Measurements from ENCODE around the gene MAPKAPK5. TPM values are rescaled to one million over a fixed set of nuclear protein-coding genes. Genes with fewer than 3 reads are reported as not detected.

The MAPKAPK5 gene
- total and polyA plus RNA-seq, 2 of the 13 experiments (the other 11 are each of a cell fraction or from before 2014, with no cell fraction given): 43.2 to 58.2 TPM

DNA sequence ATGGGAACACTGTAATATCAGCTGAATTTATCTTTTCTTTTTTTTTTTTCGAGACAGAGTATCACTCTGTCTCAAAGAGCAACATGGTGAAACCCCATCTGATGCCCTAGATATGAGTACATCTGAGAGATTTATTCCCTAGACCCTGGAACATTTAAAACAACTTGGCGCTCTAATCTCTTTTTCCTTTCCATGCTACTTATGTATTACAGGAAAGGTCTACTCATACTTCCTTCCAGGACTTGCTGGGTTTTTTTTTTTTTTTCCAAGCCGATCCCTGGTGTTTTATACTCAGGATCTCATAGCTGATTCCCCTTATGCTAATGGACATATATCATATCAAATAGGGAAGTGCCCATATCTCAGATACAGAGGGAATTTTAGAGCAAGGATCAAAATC is 83.1 kb downstream of the MAPKAPK5 start:
- H3K9me3 ChIP-seq (ENCODE audit: low read length): no peaks in the 10 kb centered on the region
- no peak for DNase-seq (ENCODE audit: low spot score)

GRCh38 chr12:111926631-111927030 is 84.6 kb downstream of the MAPKAPK5 start:
- TF ChIP-seq NFYB (CRISPR knock-in tag; IDR thresholded peaks at IDR 0.05): no peak
- TF ChIP-seq, protein P1, sequence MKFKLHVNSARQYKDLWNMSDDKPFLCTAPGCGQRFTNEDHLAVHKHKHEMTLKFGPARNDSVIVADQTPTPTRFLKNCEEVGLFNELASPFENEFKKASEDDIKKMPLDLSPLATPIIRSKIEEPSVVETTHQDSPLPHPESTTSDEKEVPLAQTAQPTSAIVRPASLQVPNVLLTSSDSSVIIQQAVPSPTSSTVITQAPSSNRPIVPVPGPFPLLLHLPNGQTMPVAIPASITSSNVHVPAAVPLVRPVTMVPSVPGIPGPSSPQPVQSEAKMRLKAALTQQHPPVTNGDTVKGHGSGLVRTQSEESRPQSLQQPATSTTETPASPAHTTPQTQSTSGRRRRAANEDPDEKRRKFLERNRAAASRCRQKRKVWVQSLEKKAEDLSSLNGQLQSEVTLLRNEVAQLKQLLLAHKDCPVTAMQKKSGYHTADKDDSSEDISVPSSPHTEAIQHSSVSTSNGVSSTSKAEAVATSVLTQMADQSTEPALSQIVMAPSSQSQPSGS (CRISPR knock-in tag; IDR thresholded peaks at IDR 0.05): no peak
- no peak for TF ChIP-seq SOX13 (IDR thresholded peaks at IDR 0.05)
- no peak for TF ChIP-seq SOX13 (CRISPR knock-in tag; conservative IDR thresholded peaks at IDR 0.05 in 1 of 2, IDR thresholded peaks at IDR 0.05 in 1 of 2)
- TF ChIP-seq ZNF501 (CRISPR knock-in tag; IDR thresholded peaks at IDR 0.05): no peak
- TF ChIP-seq ZNF619 (CRISPR knock-in tag; IDR thresholded peaks at IDR 0.05): no peak
- no peak overlapping the region for H3K4me3 ChIP-seq (replicated peaks in 1 of 3; ENCODE audit: insufficient read depth in 1 of 3, low read depth in 2 of 3, low read length in 3 of 3)
- in situ Hi-C loops (cut with HindIII; ENCODE audit: extremely low pct_ligation_motif_present, low pct_unique_long_range_greater_than_20kb): no loop called here
- H3K79me2 ChIP-seq (ENCODE audit: insufficient read depth, low read length): no peaks in the 10 kb centered on the region
- H3K4me2 ChIP-seq (ENCODE audit: low read depth, low read length): no peak overlapping the region
- ChIA-PET CTCF (ENCODE audit: low intra/inter-chr PET ratio, low total read pairs) (no interaction called here), POLR2A (no interaction called here)
- BruUV-seq (replicated peaks): no TSS peak
- H2AFZ ChIP-seq (ENCODE audit: low read length): no peak overlapping the region
- no peak overlapping the region for H3K9ac ChIP-seq (ENCODE audit: insufficient read depth, low read depth, low read length)
- H3K27ac ChIP-seq (ENCODE audit: extremely low read length, insufficient read depth, low read length): no peak overlapping the region
- H3K36me3 ChIP-seq (replicated peaks in 1 of 2; ENCODE audit: control insufficient read depth in 1 of 2, insufficient read depth in 2 of 2, low read length in 2 of 2): no peaks in the 10 kb centered on the region
- FAIRE-seq: no peak
- ATAC-seq: no peak
- H3K9me3 ChIP-seq (ENCODE audit: low read length): no peaks in the 10 kb centered on the region
- no peaks in the 10 kb centered on the region for H4K20me1 ChIP-seq (ENCODE audit: insufficient read depth, low read length)
- 98% methylated on average over 2 of the region's 2 CpGs for WGBS (ENCODE audit: low lambda C conversion rate)
- H3K4me1 ChIP-seq (ENCODE audit: insufficient read depth, low read length): no peaks in the 10 kb centered on the region
- DNase-seq (ENCODE audit: low spot score): no peak
- no peaks in the 10 kb centered on the region for H3K27me3 ChIP-seq (ENCODE audit: control insufficient read depth in 1 of 2, insufficient read depth in 2 of 2, low read length in 2 of 2)
- intact Hi-C loops (cut with micrococcal nuclease; ENCODE audit: unreplicated experiment): no loop called here

More for the DNA sequence above, 83.1 kb downstream of the MAPKAPK5 start:
- TF ChIP-seq, protein P2, sequence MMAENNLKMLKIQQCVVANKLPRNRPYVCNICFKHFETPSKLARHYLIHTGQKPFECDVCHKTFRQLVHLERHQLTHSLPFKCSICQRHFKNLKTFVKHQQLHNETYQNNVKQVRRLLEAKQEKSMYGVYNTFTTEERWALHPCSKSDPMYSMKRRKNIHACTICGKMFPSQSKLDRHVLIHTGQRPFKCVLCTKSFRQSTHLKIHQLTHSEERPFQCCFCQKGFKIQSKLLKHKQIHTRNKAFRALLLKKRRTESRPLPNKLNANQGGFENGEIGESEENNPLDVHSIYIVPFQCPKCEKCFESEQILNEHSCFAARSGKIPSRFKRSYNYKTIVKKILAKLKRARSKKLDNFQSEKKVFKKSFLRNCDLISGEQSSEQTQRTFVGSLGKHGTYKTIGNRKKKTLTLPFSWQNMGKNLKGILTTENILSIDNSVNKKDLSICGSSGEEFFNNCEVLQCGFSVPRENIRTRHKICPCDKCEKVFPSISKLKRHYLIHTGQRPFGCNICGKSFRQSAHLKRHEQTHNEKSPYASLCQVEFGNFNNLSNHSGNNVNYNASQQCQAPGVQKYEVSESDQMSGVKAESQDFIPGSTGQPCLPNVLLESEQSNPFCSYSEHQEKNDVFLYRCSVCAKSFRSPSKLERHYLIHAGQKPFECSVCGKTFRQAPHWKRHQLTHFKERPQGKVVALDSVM (CRISPR knock-in tag; IDR thresholded peaks at IDR 0.05): no peak
- TF ChIP-seq FOXP1 (IDR thresholded peaks at IDR 0.05): no peak
- no peak for TF ChIP-seq FOXP1 (CRISPR knock-in tag; IDR thresholded peaks at IDR 0.05)
- BruUV-seq (replicated peaks): no TSS peak
- intact Hi-C loops (cut with micrococcal nuclease; ENCODE audit: unreplicated experiment) (no loop called here), in situ Hi-C loops (cut with HindIII; ENCODE audit: extremely low pct_ligation_motif_present, low pct_unique_long_range_greater_than_20kb) (no loop called here)
- ChIA-PET POLR2A (no interaction called here), CTCF (ENCODE audit: low intra/inter-chr PET ratio, low total read pairs) (no interaction called here)
- Histone ChIP-seq H3K9ac (ENCODE audit: insufficient read depth, low read depth, low read length) (no peak overlapping the region), H3K4me2 (ENCODE audit: low read depth, low read length) (no peak overlapping the region), H3K79me2 (ENCODE audit: insufficient read depth, low read length) (no peaks in the 10 kb centered on the region), H3K27me3 (ENCODE audit: control insufficient read depth in 1 of 2, insufficient read depth in 2 of 2, low read length in 2 of 2) (no peaks in the 10 kb centered on the region), H3K27ac (ENCODE audit: extremely low read length, insufficient read depth, low read length) (no peak overlapping the region), H3K36me3 (replicated peaks in 1 of 2; ENCODE audit: control insufficient read depth in 1 of 2, insufficient read depth in 2 of 2, low read length in 2 of 2) (no peaks in the 10 kb centered on the region), H4K20me1 (ENCODE audit: insufficient read depth, low read length) (no peaks in the 10 kb centered on the region), H3K4me3 (replicated peaks in 1 of 3; ENCODE audit: insufficient read depth in 1 of 3, low read depth in 2 of 3, low read length in 3 of 3) (no peak overlapping the region), H3K4me1 (ENCODE audit: insufficient read depth, low read length) (no peaks in the 10 kb centered on the region), H2AFZ (ENCODE audit: low read length) (no peak overlapping the region)
- 73% methylated on average over 3 of the region's 3 CpGs for WGBS (ENCODE audit: low lambda C conversion rate)
- FAIRE-seq: no peak
- ATAC-seq: no peak

All from HepG2 (cell line).